GM18502 (cell line): ENCODE measurements around the gene NTMT1.
"Not testable (repeated sequence)": the region's sequence is repeated elsewhere in the genome, so short reads cannot be mapped to it uniquely, and the experiment has no call there.

Experiments
- ATAC-seq: cut with Tn5 transposase; IDR thresholded peaks from one replicate; pipeline ENCODE4 v1.9.1; 2021; ENCODE audit warnings: mild to moderate bottlenecking; ENCODE audit not compliant: unreplicated experiment, poor library complexity

Gene NTMT1

GRCh38 chr9:129649726-129650679 is 24.0 kb downstream of the NTMT1 start:
- ATAC-seq: no peak

DNA sequence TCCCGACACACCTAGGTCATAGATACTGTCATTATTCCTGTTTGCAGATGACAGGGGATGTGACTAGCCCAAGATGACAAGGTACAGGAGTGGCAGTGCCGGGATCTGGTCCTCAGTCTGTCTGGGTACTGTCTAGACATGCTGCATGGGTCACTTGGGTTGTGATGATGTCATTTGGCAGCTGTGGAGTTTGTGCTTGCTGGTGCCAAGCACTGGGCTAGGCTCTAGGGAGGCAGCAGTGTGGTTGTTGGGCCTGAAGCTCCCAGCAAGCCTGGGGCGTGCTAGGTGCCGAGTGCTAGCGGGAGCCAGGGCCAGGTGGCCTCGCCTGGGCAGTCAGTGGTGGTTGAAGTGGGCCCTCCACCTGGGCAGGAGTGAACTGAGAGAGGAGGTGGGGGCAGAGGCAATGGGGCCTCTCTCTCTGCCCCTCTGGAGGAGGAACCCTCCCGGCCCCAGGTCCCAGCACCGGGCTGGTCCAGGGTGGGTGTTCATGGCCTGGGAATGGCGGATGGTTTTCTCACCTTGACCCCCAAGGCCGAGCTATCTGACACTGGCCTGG is 24.8 kb downstream of the NTMT1 start:
- no peak for ATAC-seq

DNA sequence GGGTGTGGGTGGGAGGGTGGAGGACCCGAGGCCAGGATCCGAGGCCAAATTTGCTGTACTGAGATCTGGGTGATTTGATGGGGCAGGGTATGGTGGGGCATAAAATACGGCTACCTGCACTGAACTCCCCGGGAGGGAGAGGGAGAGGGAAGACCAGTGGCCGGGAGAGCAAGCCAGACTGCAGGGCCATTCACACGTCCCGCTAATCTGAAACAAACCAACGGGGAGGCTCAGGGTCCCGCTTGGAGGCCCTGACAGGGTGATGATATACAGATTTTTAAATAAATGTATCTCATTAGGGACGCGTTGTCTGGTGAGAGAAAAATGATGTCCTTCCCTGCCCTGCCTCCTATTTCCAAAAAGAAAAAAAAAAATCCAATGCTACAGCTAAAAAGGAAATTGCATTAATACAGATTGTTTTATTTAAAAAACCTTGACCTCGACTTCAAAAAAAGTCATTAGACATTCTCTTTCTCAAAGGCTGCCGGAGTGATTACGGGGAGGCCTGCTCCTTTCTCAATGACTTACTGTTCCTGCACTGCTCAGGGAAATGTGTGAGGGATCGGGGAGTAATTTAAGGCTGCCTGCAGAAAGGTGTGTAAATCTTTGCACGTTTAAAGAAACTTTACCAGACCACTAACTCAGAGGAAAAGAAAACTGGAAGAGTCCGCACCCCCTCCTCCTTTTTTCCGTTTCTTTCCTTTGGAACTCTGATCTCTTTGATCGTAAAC is 28.0 kb downstream of the NTMT1 start:
- ATAC-seq: no peak

- ATAC-seq: no peak
Measured at GRCh38 chr9:129654554-129655040, 28.6 kb downstream of the NTMT1 start.

DNA sequence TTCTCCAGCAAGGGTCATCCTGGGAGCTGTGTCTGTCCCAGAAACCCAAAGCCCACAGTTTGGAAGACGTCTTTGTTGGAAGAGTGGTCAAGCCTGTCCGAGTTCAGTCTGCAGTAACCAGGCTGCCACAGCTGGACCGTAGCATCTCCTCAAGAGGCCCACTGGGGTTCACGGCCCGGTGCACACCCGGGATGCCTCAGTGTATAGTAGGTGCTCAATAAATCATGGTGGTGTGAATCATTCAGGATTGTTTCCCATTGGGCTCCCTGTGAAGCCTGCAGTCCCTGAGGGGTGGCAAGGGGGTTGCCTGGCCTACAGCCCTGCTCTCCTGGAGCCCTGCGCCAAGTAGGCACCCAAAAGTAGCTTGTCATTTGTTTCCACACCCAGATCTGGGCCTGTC is 29.2 kb downstream of the NTMT1 start:
- no peak for ATAC-seq

- no peak for ATAC-seq
Measured at GRCh38 chr9:129655696-129656095, 29.7 kb downstream of the NTMT1 start.

DNA sequence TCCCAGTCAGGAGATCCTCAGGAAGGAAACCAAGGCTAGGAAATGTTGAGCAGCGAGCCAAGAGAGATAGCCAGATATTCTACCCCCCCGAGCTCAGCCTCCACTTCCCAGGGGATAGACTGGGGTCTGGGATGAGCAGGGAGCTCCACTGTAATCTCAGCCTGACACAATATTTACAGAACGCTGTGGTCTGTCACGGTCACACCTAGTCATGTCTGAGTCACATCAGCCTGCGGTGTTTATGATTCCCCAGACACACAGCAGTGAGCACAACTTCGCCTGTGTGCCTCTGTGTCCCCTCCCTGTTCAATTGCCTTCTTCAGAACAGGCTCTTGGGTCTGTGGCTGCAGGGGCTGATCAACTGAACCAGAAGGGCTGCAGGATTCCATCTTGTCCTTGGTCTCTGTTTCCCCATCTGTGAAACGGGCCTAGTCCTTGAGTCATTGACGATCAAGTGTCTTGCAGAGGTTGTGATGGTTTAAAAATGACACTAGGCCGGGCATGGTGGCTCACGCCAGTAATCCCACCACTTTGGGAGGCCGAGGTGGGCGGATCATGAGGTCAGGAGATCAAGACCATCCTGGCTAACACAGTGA is 30.9 kb downstream of the NTMT1 start:
- no peak for ATAC-seq

DNA sequence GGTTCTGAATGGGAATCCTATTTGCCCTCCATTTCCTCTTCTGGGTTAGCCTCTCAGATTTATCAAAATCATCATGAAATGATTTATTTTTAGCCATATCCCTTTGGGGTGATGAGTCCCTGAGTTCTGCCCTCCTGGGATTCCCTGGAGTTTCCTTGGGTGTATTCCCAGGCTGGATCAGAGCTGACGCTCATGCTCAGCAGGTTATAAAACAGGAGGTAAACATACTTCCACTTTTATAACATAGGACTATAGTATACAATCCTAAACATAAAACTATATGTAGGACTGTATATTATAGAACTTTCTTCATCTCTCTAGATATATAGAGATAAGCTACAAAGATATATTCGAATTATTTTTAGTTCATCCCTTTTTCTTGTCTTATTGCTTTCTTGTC is 35.1 kb downstream of the NTMT1 start:
- ATAC-seq: no peak

GRCh38 chr9:129662239-129662638 is 36.3 kb downstream of the NTMT1 start:
- ATAC-seq: not testable (repeated sequence)

DNA sequence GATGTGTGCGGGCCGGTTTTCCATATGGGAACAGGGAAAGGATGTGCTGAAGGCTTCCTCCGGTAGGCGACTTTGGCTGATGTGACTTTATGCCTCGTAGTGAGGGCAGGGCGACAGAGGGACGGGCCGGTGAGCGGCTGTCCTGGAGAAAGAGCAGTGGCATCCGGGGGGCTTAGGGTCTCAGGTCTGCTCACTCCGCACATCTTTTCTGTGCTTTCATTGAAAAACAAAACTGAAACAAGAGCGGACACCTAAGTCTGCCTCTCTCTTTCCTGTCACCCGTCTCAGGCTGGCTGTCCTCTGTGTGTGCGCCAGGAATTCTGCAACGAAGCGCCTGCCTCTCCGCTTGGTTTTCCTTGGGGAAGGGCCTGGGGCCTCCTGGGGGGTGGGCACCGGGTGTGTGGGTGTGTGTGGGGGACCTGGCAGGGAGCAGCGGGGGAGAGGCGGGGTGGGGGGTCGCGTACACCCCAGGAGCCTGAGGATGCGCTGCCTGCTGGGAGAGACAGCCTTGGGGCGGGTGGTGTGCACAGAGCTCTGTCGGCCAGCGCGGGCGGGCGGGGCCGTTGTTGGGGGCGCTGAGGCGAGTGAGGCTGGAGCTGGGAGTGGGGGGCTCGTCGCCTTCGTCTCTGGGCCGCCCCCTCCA is 38.9 kb downstream of the NTMT1 start:
- ATAC-seq: no peak

DNA sequence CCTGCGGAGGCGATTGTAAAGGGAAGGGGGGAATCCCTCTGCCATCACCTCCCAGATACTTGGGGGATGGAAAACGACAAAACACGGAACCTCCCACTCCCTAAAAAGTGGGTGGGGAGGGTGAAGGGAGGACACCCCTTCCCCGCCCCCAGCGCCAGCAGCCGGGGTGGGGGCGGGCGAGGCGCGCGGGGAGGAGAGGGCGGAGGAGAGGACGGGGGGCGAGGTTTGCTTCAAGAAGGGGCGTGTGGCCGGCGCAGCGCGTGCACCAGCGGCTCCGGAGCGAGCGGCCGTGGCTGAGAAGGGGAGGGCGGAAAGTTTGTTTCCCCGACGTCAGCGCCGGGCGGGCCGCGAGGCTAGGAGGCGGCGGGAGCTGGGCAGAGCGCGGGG is 39.4 kb downstream of the NTMT1 start, which contains the start of gene PRRX2:
PRRX2 (plus strand) TSS at position 259 of the 387 bp plus-strand sequence. CDS start 221 bp downstream, outside the sequence.
- no peak for ATAC-seq

- no peak for ATAC-seq
Measured at GRCh38 chr9:129665814-129666520, 40.0 kb downstream of the NTMT1 start.

DNA sequence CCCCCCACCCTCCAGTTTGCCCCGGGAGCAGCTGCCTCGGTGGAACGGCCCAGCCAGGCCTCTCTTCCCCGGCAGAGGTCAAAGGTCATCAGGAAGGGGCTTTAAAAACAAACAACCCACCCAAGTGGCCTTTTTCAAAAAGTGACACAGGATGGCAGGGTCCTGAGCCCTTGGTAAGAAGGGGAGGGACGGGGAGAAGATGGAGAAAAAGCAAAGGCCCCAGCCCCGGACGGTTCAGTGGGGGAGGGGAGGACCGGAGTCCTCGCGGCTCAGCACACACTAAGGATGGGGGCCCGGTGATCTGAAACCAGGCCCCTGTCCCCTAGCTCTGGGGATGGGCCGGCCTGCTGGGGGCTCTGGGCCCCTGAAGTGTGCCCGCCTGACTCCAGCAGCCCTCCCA is 40.6 kb downstream of the NTMT1 start:
- no peak for ATAC-seq

DNA sequence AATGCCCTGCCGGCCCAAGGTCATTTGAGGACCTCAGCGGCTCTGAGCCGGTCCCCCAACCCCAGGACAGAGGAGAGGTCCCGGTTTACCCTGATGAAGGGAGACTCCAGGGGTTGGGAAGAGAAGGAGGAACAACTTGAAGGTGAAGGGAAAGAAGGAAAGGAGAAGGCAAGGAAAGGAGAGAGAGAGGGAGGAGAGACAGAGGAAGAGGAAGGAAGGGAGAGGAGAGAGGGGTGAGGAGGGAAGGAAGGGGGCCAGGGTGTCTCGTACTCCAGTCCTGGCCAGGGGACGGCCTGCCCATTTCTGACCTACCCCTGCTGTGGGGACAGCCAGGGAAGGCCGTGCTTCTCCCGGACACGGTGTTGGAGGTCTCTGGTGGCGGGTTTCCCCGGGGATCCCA is 41.4 kb downstream of the NTMT1 start:
- ATAC-seq: no peak

GRCh38 chr9:129667850-129668249 is 41.9 kb downstream of the NTMT1 start:
- no peak for ATAC-seq

GRCh38 chr9:129669141-129669718 is 43.3 kb downstream of the NTMT1 start:
- ATAC-seq: no peak

- ATAC-seq: no peak
Measured at GRCh38 chr9:129669946-129670345, 44.0 kb downstream of the NTMT1 start.

- ATAC-seq: no peak
Measured at GRCh38 chr9:129671065-129671464, 45.1 kb downstream of the NTMT1 start.

DNA sequence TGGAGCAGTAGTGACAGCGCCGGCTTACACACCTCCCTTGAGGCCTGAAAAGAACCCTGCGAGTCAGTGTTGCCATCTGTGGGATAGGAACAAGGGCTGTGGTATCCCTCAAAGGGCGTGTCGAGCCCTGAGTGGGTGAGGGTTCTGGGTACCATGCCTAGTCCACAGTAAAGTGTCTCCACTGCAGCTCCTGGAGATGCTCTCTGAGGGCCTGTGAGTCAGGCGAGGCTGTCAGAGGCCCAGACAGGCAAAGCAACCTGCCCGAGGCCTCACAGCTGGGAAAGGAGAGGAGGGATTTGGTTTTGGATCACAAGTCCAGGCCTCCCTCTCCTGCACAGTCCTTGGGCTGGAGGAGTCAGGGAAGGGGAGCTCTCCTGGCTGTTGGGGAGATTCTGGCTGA is 45.6 kb downstream of the NTMT1 start:
- no peak for ATAC-seq
